Amniotic epithelial cell (primary cell): Measurements from ENCODE around the gene ERV3-1.
"Not testable (repeated sequence)": the region's sequence is repeated elsewhere in the genome, so short reads cannot be mapped to it uniquely, and the experiment has no call there.

Experiments
- DNase-seq: peaks from one replicate; pipeline ENCODE4 v3.0.0-alpha.2; 2010; ENCODE audit warnings: low read depth

The ERV3-1 gene, protein sequence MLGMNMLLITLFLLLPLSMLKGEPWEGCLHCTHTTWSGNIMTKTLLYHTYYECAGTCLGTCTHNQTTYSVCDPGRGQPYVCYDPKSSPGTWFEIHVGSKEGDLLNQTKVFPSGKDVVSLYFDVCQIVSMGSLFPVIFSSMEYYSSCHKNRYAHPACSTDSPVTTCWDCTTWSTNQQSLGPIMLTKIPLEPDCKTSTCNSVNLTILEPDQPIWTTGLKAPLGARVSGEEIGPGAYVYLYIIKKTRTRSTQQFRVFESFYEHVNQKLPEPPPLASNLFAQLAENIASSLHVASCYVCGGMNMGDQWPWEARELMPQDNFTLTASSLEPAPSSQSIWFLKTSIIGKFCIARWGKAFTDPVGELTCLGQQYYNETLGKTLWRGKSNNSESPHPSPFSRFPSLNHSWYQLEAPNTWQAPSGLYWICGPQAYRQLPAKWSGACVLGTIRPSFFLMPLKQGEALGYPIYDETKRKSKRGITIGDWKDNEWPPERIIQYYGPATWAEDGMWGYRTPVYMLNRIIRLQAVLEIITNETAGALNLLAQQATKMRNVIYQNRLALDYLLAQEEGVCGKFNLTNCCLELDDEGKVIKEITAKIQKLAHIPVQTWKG

GRCh38 chr7:65006094-65006992 is at the start of gene ERV3-1:
TSS of gene ERV3-1 (minus strand) at chr7:65006687. CDS start at chr7:64993026, 13,661 bp downstream.
- DNase-seq = peak; percentile 95

DNA sequence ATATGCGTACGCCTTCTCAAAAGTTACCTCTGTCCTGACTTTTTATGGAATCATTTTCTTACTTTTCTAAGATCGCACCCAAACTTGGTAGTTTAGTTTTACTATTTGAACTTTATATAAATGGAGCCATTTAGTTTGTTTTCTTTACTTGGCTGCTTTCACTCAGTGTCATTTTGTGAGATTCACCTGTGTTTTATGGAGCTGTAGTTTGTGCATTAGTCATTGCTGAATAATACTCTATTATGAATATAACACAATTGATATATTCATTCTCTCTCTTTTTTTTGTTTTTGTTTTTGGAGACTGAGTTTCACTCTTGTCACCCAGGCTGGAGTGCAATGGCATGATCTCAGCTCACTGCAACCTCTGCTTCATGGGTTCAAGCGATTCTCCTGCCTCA is 49.3 kb upstream of the ERV3-1 start:
- DNase-seq = not testable (repeated sequence)

GRCh38 chr7:65054466-65054994 is 48.0 kb upstream of the ERV3-1 start:
- not testable (repeated sequence) for DNase-seq

DNA sequence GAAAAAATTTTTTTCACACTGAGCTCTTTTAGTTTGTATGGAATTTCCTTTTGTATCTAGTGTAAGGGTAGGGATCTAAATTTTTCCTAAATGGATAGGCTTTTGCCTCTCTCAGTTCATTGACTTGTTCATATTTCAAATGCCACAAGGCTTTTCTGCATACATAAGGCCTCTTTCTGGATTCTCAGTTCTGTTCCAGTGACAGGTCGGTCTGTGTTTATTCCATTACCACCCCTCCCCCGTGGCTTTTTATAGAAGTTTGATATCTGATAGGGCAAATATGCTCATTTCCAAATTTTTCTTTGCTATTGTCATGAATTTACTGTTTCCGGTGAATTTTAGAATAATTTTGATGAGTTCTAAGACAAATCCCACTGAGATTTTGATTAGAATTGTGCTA is 45.2 kb upstream of the ERV3-1 start:
- DNase-seq = not testable (repeated sequence)

GRCh38 chr7:65051139-65051538 is 44.7 kb upstream of the ERV3-1 start:
- DNase-seq = not testable (repeated sequence)

GRCh38 chr7:65046329-65046728 is 39.8 kb upstream of the ERV3-1 start:
- not testable (repeated sequence) for DNase-seq

DNA sequence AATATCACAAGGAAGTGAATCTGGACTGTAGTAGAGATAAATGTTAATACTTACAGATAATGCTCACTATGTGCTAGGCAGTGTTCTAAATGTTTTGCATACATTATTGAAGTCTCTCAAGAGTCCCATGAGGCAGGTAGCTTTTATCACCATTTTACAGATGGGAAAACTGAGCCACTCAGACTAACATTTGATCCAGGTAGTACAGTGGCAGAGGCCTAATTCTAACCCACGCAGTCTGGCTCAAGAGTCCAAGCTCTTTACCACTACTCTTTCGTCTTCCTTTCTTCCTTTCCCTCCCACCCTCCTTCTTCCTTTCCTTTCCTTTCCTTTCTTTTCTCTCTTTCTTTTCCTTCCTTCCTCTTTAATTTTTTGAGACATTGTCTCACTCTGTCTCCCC is 39.1 kb upstream of the ERV3-1 start:
- not testable (repeated sequence) for DNase-seq

DNA sequence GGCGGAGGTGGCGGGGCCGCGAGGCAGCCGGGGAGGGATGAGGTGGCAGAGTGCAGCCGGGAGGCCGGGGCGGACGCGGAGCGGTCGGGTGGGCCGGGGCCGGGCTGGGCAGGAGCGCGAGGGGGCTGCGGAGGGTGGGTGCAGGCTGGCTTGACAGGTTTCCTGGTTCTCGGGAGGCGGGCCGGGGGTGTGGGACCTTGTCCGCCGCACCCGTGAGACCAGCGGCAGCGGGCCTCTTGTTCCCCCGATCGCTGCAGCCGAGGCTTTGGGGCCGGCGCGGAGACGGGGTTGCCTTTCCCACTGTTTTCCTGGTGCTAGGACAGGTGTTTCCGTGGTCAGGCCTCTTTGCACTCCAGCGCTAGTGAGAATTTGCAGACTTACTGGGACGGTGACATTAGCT is 32.3 kb upstream of the ERV3-1 start:
- peak; percentile 13 for DNase-seq

GRCh38 chr7:65037740-65038688 is 31.5 kb upstream of the ERV3-1 start:
- DNase-seq = peak; percentile 86

GRCh38 chr7:65036526-65036925 is 30.0 kb upstream of the ERV3-1 start:
- DNase-seq = not testable (repeated sequence)

GRCh38 chr7:65035469-65035868 is 29.0 kb upstream of the ERV3-1 start:
- DNase-seq = not testable (repeated sequence)

- DNase-seq = peak; percentile 88
These were observed 27.8 kb upstream of the ERV3-1 start for GRCh38 chr7:65034120-65034782.

DNA sequence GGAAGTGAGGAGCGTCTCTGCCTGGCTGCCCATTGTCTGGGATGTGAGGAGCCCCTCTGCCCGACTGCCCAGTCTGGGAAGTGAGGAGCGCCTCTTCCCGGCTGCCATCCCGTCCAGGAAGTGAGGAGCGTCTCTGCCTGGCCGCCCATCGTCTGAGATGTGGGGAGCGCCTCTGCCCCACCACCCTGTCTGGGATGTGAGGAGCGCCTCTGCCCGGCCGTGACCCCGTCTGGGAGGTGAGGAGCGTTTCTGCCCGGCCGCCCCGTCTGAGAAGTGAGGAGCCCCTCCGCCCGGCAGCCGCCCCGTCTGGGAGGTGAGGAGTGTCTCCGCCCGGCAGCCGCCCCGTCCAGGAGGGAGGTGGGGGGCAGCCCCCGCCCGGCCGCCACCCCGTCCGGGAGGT is 26.9 kb upstream of the ERV3-1 start:
- not testable (repeated sequence) for DNase-seq

- DNase-seq = not testable (repeated sequence)
These were observed 18.5 kb upstream of the ERV3-1 start for GRCh38 chr7:65025023-65025422.

GRCh38 chr7:65020978-65021377 is 14.5 kb upstream of the ERV3-1 start:
- DNase-seq = not testable (repeated sequence)

- DNase-seq = not testable (repeated sequence)
These were observed 3.4 kb upstream of the ERV3-1 start for GRCh38 chr7:65009881-65010280.

- DNase-seq = not testable (repeated sequence)
These were observed 2.9 kb upstream of the ERV3-1 start for GRCh38 chr7:65009394-65009793.

DNA sequence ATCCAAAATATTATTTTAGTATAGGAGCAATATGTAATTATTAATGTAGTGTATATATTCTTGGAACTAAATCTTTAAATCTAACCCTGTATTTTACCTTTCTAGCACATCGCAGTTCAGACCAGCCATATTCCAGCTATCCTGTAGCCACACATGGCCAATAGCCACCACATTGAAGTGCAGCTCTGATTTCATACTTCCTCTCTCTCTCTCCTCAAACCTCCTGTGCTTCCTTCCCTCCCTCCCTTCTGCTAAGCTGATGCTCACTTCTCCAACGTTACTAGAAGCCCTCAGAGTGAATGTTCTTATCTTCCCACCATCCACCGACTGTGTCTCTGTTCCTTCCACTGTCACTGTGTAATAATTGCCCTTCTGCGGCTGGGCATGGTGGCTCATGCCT is 549 bp upstream of the ERV3-1 start:
- DNase-seq = not testable (repeated sequence)

GRCh38 chr7:65004575-65004974 is 1.9 kb downstream of the ERV3-1 start:
- no peak for DNase-seq

DNA sequence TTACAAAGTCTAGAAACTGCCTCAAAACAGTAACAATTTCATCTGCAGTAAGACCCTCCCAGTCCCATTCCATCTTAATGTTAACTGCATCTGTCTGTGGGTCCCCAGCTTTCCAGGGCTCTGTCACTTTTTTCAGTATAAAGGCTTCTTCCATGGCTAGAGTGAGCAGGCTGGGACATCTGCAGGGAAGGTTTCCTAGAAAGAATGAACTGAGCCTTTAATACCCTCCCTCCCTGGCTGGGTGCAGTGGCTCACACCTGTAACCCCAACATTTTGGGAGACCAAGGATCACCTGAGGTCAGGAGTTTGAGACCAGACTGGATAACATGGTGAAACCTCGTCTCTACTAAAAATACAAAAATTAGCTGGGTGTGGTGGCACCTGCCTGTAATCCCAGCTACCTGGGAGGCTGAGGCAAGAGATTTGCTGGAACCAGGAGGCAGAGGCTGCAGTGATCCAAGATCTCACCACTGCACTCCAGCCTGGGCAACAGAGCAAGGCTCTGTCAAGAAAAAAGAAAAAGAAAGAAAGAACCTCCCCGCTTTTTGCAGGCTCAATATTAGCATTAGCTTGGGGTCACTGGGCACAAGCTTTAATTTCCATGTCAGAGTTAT is 3.4 kb downstream of the ERV3-1 start:
- DNase-seq = no peak
